SU-DHL-6 (cell line): ENCODE measurements around the gene IGFLR1.

ENCODE experiments used
- EZH2phosphoT487 ChIP-seq: fragments of 200-600 bp; sonication (generic), shearing (Covaris generic); conservative IDR thresholded peaks from 2 replicates; pipeline ENCODE4 v1.6.1; 2018; ENCODE audit warnings: mild to moderate bottlenecking, antibody characterized with exemption, low read length, moderate library complexity, mixed read lengths
- TF ChIP-seq, protein P1 (sequence below): fragments of 200-600 bp; sonication (generic); IDR thresholded peaks from one replicate; pipeline ENCODE4 v1.5.1; 2017; ENCODE audit warnings: antibody characterized with exemption, mild to moderate bottlenecking, low read length, moderate library complexity; ENCODE audit not compliant: insufficient read depth, poor library complexity, severe bottlenecking

DNA sequence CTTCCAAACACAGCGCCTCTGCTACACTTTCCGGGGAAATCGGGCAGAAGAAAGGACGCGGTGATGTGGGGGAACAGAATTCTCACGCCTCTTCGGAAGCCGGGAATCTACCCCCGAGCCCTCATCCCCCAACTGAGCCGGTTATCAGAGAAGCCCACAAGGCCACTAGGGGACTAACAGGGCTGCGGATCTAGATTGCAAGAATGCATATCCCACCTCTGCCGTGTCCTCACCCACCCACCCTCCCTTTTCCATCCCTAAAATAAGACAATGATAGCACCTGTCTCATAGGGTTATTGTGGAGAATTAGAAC lies 1.1 kb downstream of the IGFLR1 start:
- TF ChIP-seq, protein P1, sequence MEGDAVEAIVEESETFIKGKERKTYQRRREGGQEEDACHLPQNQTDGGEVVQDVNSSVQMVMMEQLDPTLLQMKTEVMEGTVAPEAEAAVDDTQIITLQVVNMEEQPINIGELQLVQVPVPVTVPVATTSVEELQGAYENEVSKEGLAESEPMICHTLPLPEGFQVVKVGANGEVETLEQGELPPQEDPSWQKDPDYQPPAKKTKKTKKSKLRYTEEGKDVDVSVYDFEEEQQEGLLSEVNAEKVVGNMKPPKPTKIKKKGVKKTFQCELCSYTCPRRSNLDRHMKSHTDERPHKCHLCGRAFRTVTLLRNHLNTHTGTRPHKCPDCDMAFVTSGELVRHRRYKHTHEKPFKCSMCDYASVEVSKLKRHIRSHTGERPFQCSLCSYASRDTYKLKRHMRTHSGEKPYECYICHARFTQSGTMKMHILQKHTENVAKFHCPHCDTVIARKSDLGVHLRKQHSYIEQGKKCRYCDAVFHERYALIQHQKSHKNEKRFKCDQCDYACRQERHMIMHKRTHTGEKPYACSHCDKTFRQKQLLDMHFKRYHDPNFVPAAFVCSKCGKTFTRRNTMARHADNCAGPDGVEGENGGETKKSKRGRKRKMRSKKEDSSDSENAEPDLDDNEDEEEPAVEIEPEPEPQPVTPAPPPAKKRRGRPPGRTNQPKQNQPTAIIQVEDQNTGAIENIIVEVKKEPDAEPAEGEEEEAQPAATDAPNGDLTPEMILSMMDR, result no peak
- TF ChIP-seq EZH2phosphoT487, result no peak
